ENCODE results near the gene IL17RA.

DNA sequence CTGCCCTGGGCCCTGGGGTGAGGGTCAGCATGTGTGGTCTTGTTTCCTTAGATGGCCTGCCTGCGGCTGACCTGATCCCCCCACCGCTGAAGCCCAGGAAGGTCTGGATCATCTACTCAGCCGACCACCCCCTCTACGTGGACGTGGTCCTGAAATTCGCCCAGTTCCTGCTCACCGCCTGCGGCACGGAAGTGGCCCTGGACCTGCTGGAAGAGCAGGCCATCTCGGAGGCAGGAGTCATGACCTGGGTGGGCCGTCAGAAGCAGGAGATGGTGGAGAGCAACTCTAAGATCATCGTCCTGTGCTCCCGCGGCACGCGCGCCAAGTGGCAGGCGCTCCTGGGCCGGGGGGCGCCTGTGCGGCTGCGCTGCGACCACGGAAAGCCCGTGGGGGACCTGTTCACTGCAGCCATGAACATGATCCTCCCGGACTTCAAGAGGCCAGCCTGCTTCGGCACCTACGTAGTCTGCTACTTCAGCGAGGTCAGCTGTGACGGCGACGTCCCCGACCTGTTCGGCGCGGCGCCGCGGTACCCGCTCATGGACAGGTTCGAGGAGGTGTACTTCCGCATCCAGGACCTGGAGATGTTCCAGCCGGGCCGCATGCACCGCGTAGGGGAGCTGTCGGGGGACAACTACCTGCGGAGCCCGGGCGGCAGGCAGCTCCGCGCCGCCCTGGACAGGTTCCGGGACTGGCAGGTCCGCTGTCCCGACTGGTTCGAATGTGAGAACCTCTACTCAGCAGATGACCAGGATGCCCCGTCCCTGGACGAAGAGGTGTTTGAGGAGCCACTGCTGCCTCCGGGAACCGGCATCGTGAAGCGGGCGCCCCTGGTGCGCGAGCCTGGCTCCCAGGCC is 23.7 kb downstream of the IL17RA start:
- TF ChIP-seq CTCF (IDR thresholded peaks at IDR 0.05) (no peak), POLR2A (IDR thresholded peaks at IDR 0.05) (no peak), EP300 (IDR thresholded peaks at IDR 0.05) (no peak)

Data from tibial nerve (tissue), 4 donors.